IPS-15b (cell line): Measurements from ENCODE around the gene PAPPA.

ENCODE experiments used
- H3K27me3 ChIP-seq: one replicate; pipeline ENCODE4 v1.6.1; 2013; ENCODE audit warnings: low read length; ENCODE audit not compliant: control insufficient read depth, insufficient read depth
- H3K36me3 ChIP-seq: one replicate; pipeline ENCODE4 v1.6.1; 2013; ENCODE audit warnings: low read length; ENCODE audit not compliant: control insufficient read depth, insufficient read depth
- H3K4me1 ChIP-seq: one replicate; pipeline ENCODE4 v1.6.1; 2013; ENCODE audit warnings: mild to moderate bottlenecking, low read length; ENCODE audit not compliant: control insufficient read depth, insufficient read depth
- H3K4me3 ChIP-seq: one replicate; pipeline ENCODE4 v1.5.1; 2013; ENCODE audit warnings: low read depth, low read length
- H3K9ac ChIP-seq: one replicate; pipeline ENCODE4 v1.6.1; 2013; ENCODE audit warnings: low read depth, mild to moderate bottlenecking, low read length
- H3K9me3 ChIP-seq: one replicate; pipeline ENCODE4 v1.6.1; 2013; ENCODE audit warnings: mild to moderate bottlenecking, low read length; ENCODE audit not compliant: control insufficient read depth, insufficient read depth

PAPPA gene

GRCh38 chr9:116271991-116272390 is 118.4 kb downstream of the PAPPA start:
- Histone ChIP-seq H3K9ac (no peak overlapping the region), H3K27me3 (peaks cover 74% of the 10 kb centered on the region), H3K4me1 (peaks cover 18% of the 10 kb centered on the region), H3K36me3 (no peaks in the 10 kb centered on the region), H3K4me3 (no peak overlapping the region), H3K9me3 (no peaks in the 10 kb centered on the region)

GRCh38 chr9:116274293-116274692 is 120.7 kb downstream of the PAPPA start:
- no peak overlapping the region for H3K4me3 ChIP-seq
- H3K9me3 ChIP-seq: no peaks in the 10 kb centered on the region
- peaks cover 83% of the 10 kb centered on the region for H3K27me3 ChIP-seq
- no peak overlapping the region for H3K9ac ChIP-seq
- no peaks in the 10 kb centered on the region for H3K36me3 ChIP-seq
- H3K4me1 ChIP-seq: peaks cover 27% of the 10 kb centered on the region

- H3K4me3 ChIP-seq: no peak overlapping the region
These were observed 122.0 kb downstream of the PAPPA start for GRCh38 chr9:116275418-116276195.

GRCh38 chr9:116276196-116276493 is 122.6 kb downstream of the PAPPA start:
- Histone ChIP-seq H3K27me3 (peaks cover 73% of the 10 kb centered on the region), H3K4me3 (no peak overlapping the region), H3K9me3 (no peaks in the 10 kb centered on the region), H3K36me3 (no peaks in the 10 kb centered on the region), H3K4me1 (peaks cover 39% of the 10 kb centered on the region), H3K9ac (no peak overlapping the region)

More at GRCh38 chr9:116275418-116276195, 122.0 kb downstream of the PAPPA start:
- H3K36me3 ChIP-seq: no peaks in the 10 kb centered on the region
- peaks cover 73% of the 10 kb centered on the region for H3K27me3 ChIP-seq
- peaks cover 39% of the 10 kb centered on the region for H3K4me1 ChIP-seq
- H3K9me3 ChIP-seq: no peaks in the 10 kb centered on the region
- H3K9ac ChIP-seq: no peak overlapping the region

- H3K27me3 ChIP-seq: peaks cover 71% of the 10 kb centered on the region
These were observed 123.1 kb downstream of the PAPPA start for GRCh38 chr9:116276651-116277121.

GRCh38 chr9:116278326-116278725 is 124.7 kb downstream of the PAPPA start:
- Histone ChIP-seq H3K4me1 (peaks cover 45% of the 10 kb centered on the region), H3K9me3 (no peaks in the 10 kb centered on the region)

More at GRCh38 chr9:116276651-116277121, 123.1 kb downstream of the PAPPA start:
- H3K9ac ChIP-seq: no peak overlapping the region
- H3K9me3 ChIP-seq: no peaks in the 10 kb centered on the region
- H3K4me3 ChIP-seq: no peak overlapping the region
- no peaks in the 10 kb centered on the region for H3K36me3 ChIP-seq
- H3K4me1 ChIP-seq: peaks cover 38% of the 10 kb centered on the region

GRCh38 chr9:116279230-116279629 is 125.6 kb downstream of the PAPPA start:
- no peaks in the 10 kb centered on the region for H3K9me3 ChIP-seq
- peaks cover 67% of the 10 kb centered on the region for H3K27me3 ChIP-seq
- H3K36me3 ChIP-seq: no peaks in the 10 kb centered on the region
- no peak overlapping the region for H3K4me3 ChIP-seq
- peaks cover 45% of the 10 kb centered on the region for H3K4me1 ChIP-seq
- no peak overlapping the region for H3K9ac ChIP-seq

More at GRCh38 chr9:116278326-116278725, 124.7 kb downstream of the PAPPA start:
- Histone ChIP-seq H3K4me3 (no peak overlapping the region), H3K36me3 (no peaks in the 10 kb centered on the region), H3K9ac (no peak overlapping the region), H3K27me3 (peaks cover 68% of the 10 kb centered on the region)

- H3K36me3 ChIP-seq: no peaks in the 10 kb centered on the region
- H3K4me1 ChIP-seq: peaks cover 46% of the 10 kb centered on the region
- H3K4me3 ChIP-seq: no peak overlapping the region
- no peaks in the 10 kb centered on the region for H3K9me3 ChIP-seq
- no peak overlapping the region for H3K9ac ChIP-seq
- H3K27me3 ChIP-seq: peaks cover 66% of the 10 kb centered on the region
These were observed 126.9 kb downstream of the PAPPA start for GRCh38 chr9:116280529-116280928.

- Histone ChIP-seq H3K4me1 (peaks cover 55% of the 10 kb centered on the region), H3K9me3 (no peaks in the 10 kb centered on the region), H3K27me3 (peaks cover 61% of the 10 kb centered on the region), H3K36me3 (no peaks in the 10 kb centered on the region), H3K9ac (no peak overlapping the region), H3K4me3 (no peak overlapping the region)
These were observed 129.0 kb downstream of the PAPPA start for GRCh38 chr9:116282597-116282996.

GRCh38 chr9:116284518-116284917 is 130.9 kb downstream of the PAPPA start:
- peaks cover 44% of the 10 kb centered on the region for H3K4me1 ChIP-seq
- no peak overlapping the region for H3K4me3 ChIP-seq
- no peaks in the 10 kb centered on the region for H3K9me3 ChIP-seq
- no peaks in the 10 kb centered on the region for H3K36me3 ChIP-seq
- peaks cover 61% of the 10 kb centered on the region for H3K27me3 ChIP-seq
- H3K9ac ChIP-seq: no peak overlapping the region

GRCh38 chr9:116285320-116285719 is 131.7 kb downstream of the PAPPA start:
- H3K27me3 ChIP-seq: peaks cover 64% of the 10 kb centered on the region
- no peak overlapping the region for H3K9ac ChIP-seq
- H3K4me1 ChIP-seq: peaks cover 38% of the 10 kb centered on the region
- no peaks in the 10 kb centered on the region for H3K9me3 ChIP-seq
- H3K4me3 ChIP-seq: peak overlapping the region; percentile 26
- H3K36me3 ChIP-seq: no peaks in the 10 kb centered on the region

- Histone ChIP-seq H3K27me3 (peaks cover 55% of the 10 kb centered on the region), H3K4me3 (peak overlapping the region; percentile 26), H3K36me3 (no peaks in the 10 kb centered on the region), H3K9ac (no peak overlapping the region), H3K4me1 (peaks cover 30% of the 10 kb centered on the region), H3K9me3 (no peaks in the 10 kb centered on the region)
These were observed 132.7 kb downstream of the PAPPA start for GRCh38 chr9:116286297-116286696.
